Smooth muscle cell (in vitro differentiated cells): Measurements from ENCODE around the gene PITHD1. TPM values are rescaled to one million over a fixed set of nuclear protein-coding genes. Genes with fewer than 3 reads are reported as not detected.

ENCODE experiments used
- DNase-seq: peaks from one replicate; lab custom pipeline; 2025; ENCODE audit not compliant: unreplicated experiment; lab: John Stamatoyannopoulos, UW
- H2AFZ ChIP-seq: fragments of 200-600 bp; sonication (generic); 2 replicates; pipeline ENCODE4 v1.6.0; 2016; ENCODE audit warnings: antibody characterized with exemption, low read depth, mild to moderate bottlenecking
- H3F3A ChIP-seq: fragments of 200-600 bp; sonication (generic); 2 replicates; pipeline ENCODE4 v1.6.0; 2017; ENCODE audit warnings: antibody characterized with exemption, low read depth
- H3K27ac ChIP-seq: fragments of 200-600 bp; sonication (generic); 2 replicates; pipeline ENCODE4 v1.5.1; 2016; ENCODE audit warnings: low read depth, mild to moderate bottlenecking
- H3K27me3 ChIP-seq: fragments of 200-600 bp; sonication (generic); 2 replicates; pipeline ENCODE4 v1.6.1; 2016; ENCODE audit warnings: low read depth, mild to moderate bottlenecking
- H3K36me3 ChIP-seq: fragments of 200-600 bp; sonication (generic); 2 replicates; pipeline ENCODE4 v1.5.1; 2016; ENCODE audit warnings: low read depth
- H3K4me1 ChIP-seq: fragments of 200-600 bp; sonication (generic); 2 replicates; pipeline ENCODE4 v1.5.1; 2016; ENCODE audit warnings: low read depth
- H3K4me2 ChIP-seq: fragments of 200-600 bp; sonication (generic); 2 replicates; pipeline ENCODE4 v1.6.0; 2016; ENCODE audit warnings: mild to moderate bottlenecking
- H3K4me3 ChIP-seq: fragments of 200-600 bp; sonication (generic); 2 replicates; pipeline ENCODE4 v1.5.1; 2016; ENCODE audit warnings: mild to moderate bottlenecking
- H3K79me2 ChIP-seq: fragments of 200-600 bp; sonication (generic); 2 replicates; pipeline ENCODE4 v1.6.0; 2016; ENCODE audit warnings: low read depth, mild to moderate bottlenecking
- H3K9ac ChIP-seq: fragments of 200-600 bp; sonication (generic); 2 replicates; pipeline ENCODE4 v1.6.0; 2016; ENCODE audit warnings: low read depth
- H3K9me3 ChIP-seq: fragments of 200-600 bp; sonication (generic); replicated peaks from 2 replicates; pipeline ENCODE4 v1.5.1; 2016; ENCODE audit warnings: low read depth
- H4K20me1 ChIP-seq: fragments of 200-600 bp; sonication (generic); 2 replicates; pipeline ENCODE4 v1.6.0; 2016; ENCODE audit warnings: low read depth
- CTCF ChIP-seq: fragments of 200-600 bp; sonication (generic); IDR thresholded peaks from 2 replicates; pipeline ENCODE4 v1.5.1; 2017; ENCODE audit warnings: borderline replicate concordance, mild to moderate bottlenecking, antibody characterized with exemption; ENCODE audit not compliant: insufficient read depth, poor library complexity, severe bottlenecking
- WGBS: methylation state at CpG from one replicate; pipeline ENCODE4 v1.1.7; 2016; ENCODE audit warnings: low lambda C conversion rate; 5-methylcytosine and 5-hydroxymethylcytosine counted together
- polyA plus RNA-seq: library from polyadenylated mRNA; unstranded; fragments of >200 nt; fragmentation: Nextera tagmentation; extraction: Ambion mirVana; gene quantifications from 2 replicates; pipeline ENCODE4 v1.2.1, GENCODE V29; 2016
- total RNA-seq: library from RNA; depleted of rRNA; stranded (reverse); fragments of >200 nt; gene quantifications from 2 replicates; pipeline ENCODE4 v1.2.3, GENCODE V29; 2014

Gene PITHD1
- total and polyA plus RNA-seq, 2 experiments from 2014 or later: 32.0 to 49.6 TPM

GRCh38 chr1:23757812-23758211, 20.4 kb upstream of the PITHD1 start:
- Histone ChIP-seq H3K4me2 (no peak overlapping the region), H3K4me1 (no peaks in the 10 kb centered on the region), H2AFZ (no peak overlapping the region), H3K27me3 (no peaks in the 10 kb centered on the region), H3F3A (peaks cover 20% of the 10 kb centered on the region), H3K9ac (no peak overlapping the region), H4K20me1 (peaks cover 85% of the 10 kb centered on the region), H3K9me3 (no peaks in the 10 kb centered on the region), H3K4me3 (no peak overlapping the region), H3K36me3 (peaks cover 35% of the 10 kb centered on the region), H3K27ac (no peak overlapping the region), H3K79me2 (peaks cover 5% of the 10 kb centered on the region)
- TF ChIP-seq CTCF: no peak
- 100% methylated on average over 1 of the region's 1 CpG for WGBS
- no peak for DNase-seq

GRCh38 chr1:23759277-23759676, 18.9 kb upstream of the PITHD1 start:
- H3K4me1 ChIP-seq: no peaks in the 10 kb centered on the region
- no peak overlapping the region for H3K9ac ChIP-seq
- TF ChIP-seq CTCF: no peak
- H3K9me3 ChIP-seq: no peaks in the 10 kb centered on the region
- H3F3A ChIP-seq: peaks cover 20% of the 10 kb centered on the region
- no peak overlapping the region for H3K27ac ChIP-seq
- no peaks in the 10 kb centered on the region for H3K27me3 ChIP-seq
- peaks cover 22% of the 10 kb centered on the region for H3K36me3 ChIP-seq
- H3K4me3 ChIP-seq: no peak overlapping the region
- 70% methylated on average over 4 of the region's 4 CpGs for WGBS
- H4K20me1 ChIP-seq: peaks cover 80% of the 10 kb centered on the region
- DNase-seq: no peak
- no peak overlapping the region for H3K4me2 ChIP-seq
- no peak overlapping the region for H2AFZ ChIP-seq
- H3K79me2 ChIP-seq: no peaks in the 10 kb centered on the region

- no peak for DNase-seq
- Histone ChIP-seq H3K27ac (no peak overlapping the region), H3K9me3 (no peaks in the 10 kb centered on the region), H3K27me3 (no peaks in the 10 kb centered on the region), H3K9ac (no peak overlapping the region), H3K4me2 (no peak overlapping the region), H3K79me2 (no peaks in the 10 kb centered on the region), H3K36me3 (peaks cover 11% of the 10 kb centered on the region), H3K4me3 (no peak overlapping the region), H3K4me1 (no peaks in the 10 kb centered on the region), H4K20me1 (peaks cover 53% of the 10 kb centered on the region), H3F3A (peaks cover 15% of the 10 kb centered on the region), H2AFZ (no peak overlapping the region)
- TF ChIP-seq CTCF: no peak
- WGBS: 95% methylated on average over 7 of the region's 7 CpGs
Observed at GRCh38 chr1:23763041-23763577, 15.1 kb upstream of the PITHD1 start.

GRCh38 chr1:23768733-23769132, 9.5 kb upstream of the PITHD1 start:
- H3K4me3 ChIP-seq: no peak overlapping the region
- WGBS: 61% methylated on average over 5 of the region's 5 CpGs
- no peaks in the 10 kb centered on the region for H3K79me2 ChIP-seq
- no peak overlapping the region for H2AFZ ChIP-seq
- no peaks in the 10 kb centered on the region for H3K9me3 ChIP-seq
- no peak for DNase-seq
- no peaks in the 10 kb centered on the region for H3F3A ChIP-seq
- H3K4me2 ChIP-seq: no peak overlapping the region
- no peak overlapping the region for H3K27ac ChIP-seq
- no peaks in the 10 kb centered on the region for H3K27me3 ChIP-seq
- H4K20me1 ChIP-seq: peaks cover 9% of the 10 kb centered on the region
- H3K36me3 ChIP-seq: peaks cover 5% of the 10 kb centered on the region
- no peaks in the 10 kb centered on the region for H3K4me1 ChIP-seq
- H3K9ac ChIP-seq: no peak overlapping the region
- TF ChIP-seq CTCF: no peak
